Astrocyte of the spinal cord (primary cell): ENCODE data around the gene WDR47.
A peak's percentile ranks its signal among the peaks of the same experiment; 100 is the strongest.

Experiments used
- DNase-seq: peaks from one replicate; pipeline ENCODE4 v3.0.0; 2011; ENCODE audit warnings: low read depth, low spot score
- H3K4me3 ChIP-seq: 2 replicates; pipeline ENCODE4 v1.5.1; 2011; ENCODE audit warnings: low read depth, mild to moderate bottlenecking, low read length, moderate library complexity
- in situ Hi-C: cut with HindIII; loops from 2 replicates; pipeline ENCODE4 v1.10.0; 2017; ENCODE audit warnings: low sequenced_read_pairs
- TF ChIP-seq, protein P1 (sequence below): IDR thresholded peaks from 2 replicates; pipeline ENCODE4 v1.5.1; 2012; ENCODE audit warnings: low read depth, mild to moderate bottlenecking, low read length, inconsistent platforms

WDR47 gene

DNA sequence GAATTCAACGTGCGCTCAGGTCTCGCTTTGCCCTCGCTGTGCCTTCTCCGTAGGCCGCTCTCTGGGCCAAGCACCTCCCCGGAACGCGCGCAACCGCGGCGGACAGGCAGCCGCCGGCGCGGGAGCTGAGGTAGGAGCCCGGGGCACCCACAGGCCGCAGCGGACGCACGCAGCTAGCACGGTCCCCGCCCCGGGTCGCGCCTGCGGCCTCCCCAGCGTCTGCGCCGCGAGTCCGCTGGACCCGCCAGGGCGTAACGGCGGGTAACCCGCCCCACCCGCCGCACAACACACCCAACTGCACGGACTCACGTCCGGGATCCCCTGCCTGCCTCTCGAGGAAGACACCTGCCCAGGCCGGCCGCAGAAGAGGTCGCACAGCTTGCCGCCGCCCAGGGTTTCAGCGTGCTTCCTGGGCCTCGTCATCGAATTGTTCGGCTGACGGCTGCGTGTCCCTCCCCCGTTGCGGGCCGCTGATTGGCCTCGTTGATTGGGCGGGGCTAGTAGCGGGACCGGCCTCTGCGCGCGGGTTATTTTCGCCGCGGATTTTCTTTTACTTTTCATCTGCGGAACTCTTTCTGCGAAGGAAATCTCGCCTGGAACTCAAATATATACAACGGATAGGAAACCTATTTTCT lies 78.7 kb downstream of the WDR47 start, which contains the start of gene CLCC1:
Gene CLCC1 (minus strand): TSS at position 433 of the 635 bp plus-strand sequence. CDS start 13,047 bp downstream, outside the sequence.
- DNase-seq = peak; percentile 93
- in situ Hi-C loops = no loop called here
- TF ChIP-seq, protein P1, sequence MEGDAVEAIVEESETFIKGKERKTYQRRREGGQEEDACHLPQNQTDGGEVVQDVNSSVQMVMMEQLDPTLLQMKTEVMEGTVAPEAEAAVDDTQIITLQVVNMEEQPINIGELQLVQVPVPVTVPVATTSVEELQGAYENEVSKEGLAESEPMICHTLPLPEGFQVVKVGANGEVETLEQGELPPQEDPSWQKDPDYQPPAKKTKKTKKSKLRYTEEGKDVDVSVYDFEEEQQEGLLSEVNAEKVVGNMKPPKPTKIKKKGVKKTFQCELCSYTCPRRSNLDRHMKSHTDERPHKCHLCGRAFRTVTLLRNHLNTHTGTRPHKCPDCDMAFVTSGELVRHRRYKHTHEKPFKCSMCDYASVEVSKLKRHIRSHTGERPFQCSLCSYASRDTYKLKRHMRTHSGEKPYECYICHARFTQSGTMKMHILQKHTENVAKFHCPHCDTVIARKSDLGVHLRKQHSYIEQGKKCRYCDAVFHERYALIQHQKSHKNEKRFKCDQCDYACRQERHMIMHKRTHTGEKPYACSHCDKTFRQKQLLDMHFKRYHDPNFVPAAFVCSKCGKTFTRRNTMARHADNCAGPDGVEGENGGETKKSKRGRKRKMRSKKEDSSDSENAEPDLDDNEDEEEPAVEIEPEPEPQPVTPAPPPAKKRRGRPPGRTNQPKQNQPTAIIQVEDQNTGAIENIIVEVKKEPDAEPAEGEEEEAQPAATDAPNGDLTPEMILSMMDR = no peak
- H3K4me3 ChIP-seq = peak within 1 kb of the TSS; percentile 65

DNA sequence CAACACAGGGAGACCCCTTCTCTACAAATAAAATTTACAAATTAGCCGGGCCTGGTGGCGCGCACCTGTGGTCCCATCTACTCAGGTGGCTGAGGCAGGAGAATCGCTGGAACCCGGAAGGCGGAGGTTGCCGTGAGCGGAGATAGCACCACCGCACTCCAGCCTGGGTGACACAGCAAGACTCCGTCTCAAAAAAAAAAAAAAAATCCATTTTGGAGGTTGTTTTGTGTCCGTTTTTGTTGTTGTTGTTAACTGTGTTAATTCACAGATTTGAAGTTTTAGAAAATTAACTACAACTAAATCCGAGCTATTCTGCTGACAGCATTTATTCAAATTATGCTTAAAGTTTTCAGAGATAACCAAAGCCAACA lies 79.2 kb downstream of the WDR47 start:
- H3K4me3 ChIP-seq = peak overlapping the region; percentile 65
- in situ Hi-C loops = no loop called here
- TF ChIP-seq, protein P1 = no peak
- DNase-seq = no peak

DNA sequence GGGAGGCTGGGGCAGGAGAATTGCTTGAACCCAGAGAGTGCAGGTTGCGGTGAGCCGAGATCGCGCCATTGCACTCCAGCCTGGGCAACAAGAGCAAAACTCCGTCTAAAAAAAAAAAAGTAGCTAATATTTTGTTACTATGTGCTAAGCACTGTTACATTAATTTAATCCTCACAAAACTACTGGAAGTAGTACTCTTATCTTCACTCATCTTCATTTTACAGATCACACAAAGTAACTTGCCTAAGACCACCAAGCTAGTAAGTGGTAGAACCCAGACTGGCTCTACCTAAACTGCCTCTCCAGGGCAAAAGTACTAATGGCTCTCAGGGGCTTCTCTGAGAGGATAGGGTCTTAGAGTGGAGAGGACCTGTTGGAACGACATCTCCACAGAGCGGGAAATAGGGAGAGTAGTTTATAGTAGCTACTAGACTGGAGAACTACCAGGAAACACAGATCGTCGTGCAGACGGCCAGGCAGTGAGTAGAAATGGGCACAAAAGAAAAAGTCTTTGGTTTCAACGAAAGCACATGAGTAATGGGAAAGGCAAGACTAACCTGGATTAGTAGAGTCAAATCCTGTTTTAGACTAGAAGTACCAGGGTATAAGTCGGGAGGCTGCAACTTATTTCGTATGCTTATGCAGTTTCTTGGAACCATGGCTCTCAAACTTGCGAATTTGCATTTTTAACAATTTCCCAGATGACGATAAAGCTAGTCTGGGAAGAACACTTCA lies 80.0 kb downstream of the WDR47 start:
- peak; percentile 2 for DNase-seq
- TF ChIP-seq, protein P1 = no peak
- peak overlapping the region; percentile 65 for H3K4me3 ChIP-seq
- in situ Hi-C loops = no loop called here

DNA sequence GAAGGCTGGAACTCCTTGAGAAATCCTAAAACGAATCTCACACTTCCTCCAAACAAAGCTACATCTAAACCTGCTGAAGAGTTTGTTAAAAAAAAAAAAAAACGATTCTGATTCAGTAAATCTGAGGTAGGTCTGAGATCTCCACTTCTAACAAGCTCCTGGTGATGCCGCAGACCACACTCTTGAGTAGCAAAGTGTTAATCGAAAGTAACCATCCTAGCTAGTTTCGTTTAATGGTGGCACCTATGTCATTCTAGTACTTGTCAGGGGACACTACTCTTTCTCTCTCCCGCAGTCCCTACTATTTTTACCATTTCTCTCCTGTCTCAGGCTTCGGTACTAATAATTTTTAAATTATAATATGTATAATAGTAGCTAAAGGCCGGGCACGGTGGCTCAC lies 80.7 kb downstream of the WDR47 start:
- no peak for DNase-seq
- TF ChIP-seq, protein P1 = no peak
- in situ Hi-C loops = no loop called here

DNA sequence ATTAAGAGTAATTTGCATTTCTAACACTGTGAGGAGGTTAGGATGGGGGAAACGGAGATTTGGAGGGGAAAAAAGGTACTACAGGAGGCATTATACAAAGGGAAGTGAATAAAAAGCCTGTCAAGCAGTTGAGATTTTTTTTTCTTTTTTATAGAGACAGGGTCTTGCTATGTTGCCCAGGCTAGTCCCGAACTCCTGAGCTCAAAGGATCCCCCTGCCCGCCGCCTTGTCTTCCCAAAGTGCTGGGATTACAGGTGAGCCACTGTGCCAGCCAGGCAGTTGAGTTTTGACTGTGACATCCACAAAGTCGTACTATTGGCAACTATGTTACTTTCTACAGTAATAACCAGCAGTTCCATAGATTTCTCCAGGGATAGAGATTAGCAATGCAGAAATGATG lies 81.2 kb downstream of the WDR47 start:
- in situ Hi-C loops = no loop called here
- TF ChIP-seq, protein P1 = no peak
- no peak overlapping the region for H3K4me3 ChIP-seq
- DNase-seq = no peak

More for the DNA sequence above, 80.7 kb downstream of the WDR47 start:
- no peak overlapping the region for H3K4me3 ChIP-seq

DNA sequence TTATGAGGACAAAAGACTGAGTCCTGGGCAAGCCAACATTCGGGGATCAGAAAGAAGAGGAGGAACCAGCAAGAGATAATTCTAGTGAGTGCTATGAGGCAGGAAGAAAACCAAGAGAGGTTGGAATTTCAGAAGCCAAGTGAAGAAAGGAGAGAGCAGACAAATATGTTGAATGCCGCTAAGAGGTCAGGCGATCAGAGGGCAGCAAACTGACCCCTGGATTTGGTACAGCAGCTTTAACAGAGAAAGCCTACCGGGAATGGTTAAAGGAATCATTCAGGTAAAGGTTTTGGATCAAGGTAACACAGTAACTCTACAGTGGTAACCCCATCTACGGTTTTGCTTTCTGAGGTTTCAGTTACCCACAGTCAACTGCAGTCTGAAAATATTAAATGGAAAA lies 84.0 kb downstream of the WDR47 start:
- DNase-seq = no peak
- in situ Hi-C loops = no loop called here
- no peak overlapping the region for H3K4me3 ChIP-seq
- TF ChIP-seq, protein P1 = no peak
